COLO829 (cell line): ENCODE measurements around the gene RPL37.
"Not testable (repeated sequence)": the region's sequence is repeated elsewhere in the genome, so short reads cannot be mapped to it uniquely, and the experiment has no call there.

Source experiments
- DNase-seq: peaks from one replicate; pipeline ENCODE4 v3.0.0; 2012; ENCODE audit warnings: low spot score

The RPL37 gene

GRCh38 chr5:40834849-40835787 lies at the start of gene RPL37:
Gene RPL37 (minus strand): TSS chr5:40835222. CDS start chr5:40835185, 37 bp downstream.
- DNase-seq: peak; percentile 88

- DNase-seq: not testable (repeated sequence)
Measured at GRCh38 chr5:40883051-40883450, 48.0 kb upstream of the RPL37 start.

DNA sequence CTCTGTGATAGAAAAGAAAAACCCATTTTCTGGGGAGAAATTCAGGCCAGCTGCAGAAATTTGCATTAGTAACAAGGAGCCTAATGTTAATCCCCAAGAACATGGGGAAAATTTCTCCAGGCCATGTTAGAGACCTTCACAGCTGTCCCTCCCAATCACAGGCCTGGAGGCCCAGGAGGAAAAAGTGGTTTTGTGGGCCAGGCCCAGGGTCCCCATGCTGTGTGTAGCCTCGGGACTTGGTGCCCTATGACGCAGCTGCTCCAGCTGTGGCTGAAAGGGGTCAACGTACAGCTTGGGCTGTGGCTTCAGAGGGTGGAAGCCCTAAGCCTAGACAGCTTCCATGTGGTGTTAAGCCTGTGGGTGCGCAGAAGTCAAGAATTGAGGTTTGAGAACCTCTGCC lies 47.3 kb upstream of the RPL37 start:
- no peak for DNase-seq

GRCh38 chr5:40879163-40879942 lies 44.3 kb upstream of the RPL37 start:
- DNase-seq: peak; percentile 14

- no peak for DNase-seq
Measured at GRCh38 chr5:40877371-40877988, 42.5 kb upstream of the RPL37 start.

DNA sequence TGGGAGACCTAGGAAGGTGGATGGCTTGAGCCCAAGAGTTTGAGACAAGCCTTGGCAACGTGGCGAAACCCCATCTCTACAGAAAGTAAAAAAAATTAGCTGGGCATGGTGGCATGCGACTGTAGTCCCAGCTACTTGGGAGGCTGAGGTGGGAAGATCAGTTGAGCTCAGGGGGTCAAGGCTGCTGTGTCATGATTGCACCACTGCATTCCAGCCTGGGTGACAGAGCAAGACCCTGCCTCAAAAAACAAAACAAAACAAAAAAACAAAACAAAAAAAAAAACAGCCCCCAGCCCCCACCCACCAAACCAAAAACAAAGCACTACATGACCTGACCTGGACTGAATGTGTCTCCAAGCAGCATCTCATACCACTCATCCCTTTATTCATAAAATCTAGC lies 40.9 kb upstream of the RPL37 start:
- no peak for DNase-seq

GRCh38 chr5:40873286-40873880 lies 38.4 kb upstream of the RPL37 start:
- no peak for DNase-seq

- DNase-seq: not testable (repeated sequence)
Measured at GRCh38 chr5:40872253-40872652, 37.2 kb upstream of the RPL37 start.

GRCh38 chr5:40871177-40871576 lies 36.2 kb upstream of the RPL37 start:
- no peak for DNase-seq

DNA sequence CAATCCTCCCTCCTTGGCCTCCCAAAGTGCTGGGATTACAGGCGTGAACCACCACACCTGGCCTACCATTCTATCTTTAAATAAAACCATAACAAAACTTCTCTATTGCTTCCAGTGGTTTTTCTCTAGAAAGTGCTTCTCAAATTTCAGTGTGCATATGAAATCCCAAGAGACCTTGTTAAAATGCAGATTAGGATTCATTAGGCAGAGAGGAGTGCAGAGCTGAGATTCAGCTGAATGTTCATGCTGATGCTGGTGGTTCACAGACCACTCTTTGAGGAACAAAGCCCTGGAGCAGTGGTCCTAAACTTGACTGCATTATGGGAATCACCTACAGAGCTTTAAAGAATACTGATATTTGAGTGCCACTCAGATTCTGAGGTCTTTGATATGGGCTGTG lies 34.4 kb upstream of the RPL37 start:
- no peak for DNase-seq

DNA sequence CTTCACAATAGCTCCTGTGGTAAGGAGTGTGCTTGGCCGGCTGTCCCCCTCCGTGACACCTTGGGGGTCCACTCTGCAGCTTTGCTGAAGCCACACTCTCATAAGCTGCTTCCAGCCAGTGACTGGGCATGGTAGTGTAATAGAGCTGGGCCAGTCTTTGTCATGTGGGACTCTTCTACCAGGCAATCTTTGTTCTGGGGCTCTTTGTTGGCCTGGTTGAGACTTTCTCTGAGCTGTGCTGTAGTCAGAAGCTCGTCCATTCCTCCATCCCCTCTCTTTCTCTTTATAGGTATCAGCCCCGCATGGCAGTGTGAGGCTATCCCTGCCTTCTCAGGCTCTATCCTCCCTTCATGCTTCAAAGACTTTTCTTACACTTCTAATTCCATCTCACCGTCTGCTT lies 31.8 kb upstream of the RPL37 start:
- no peak for DNase-seq

DNA sequence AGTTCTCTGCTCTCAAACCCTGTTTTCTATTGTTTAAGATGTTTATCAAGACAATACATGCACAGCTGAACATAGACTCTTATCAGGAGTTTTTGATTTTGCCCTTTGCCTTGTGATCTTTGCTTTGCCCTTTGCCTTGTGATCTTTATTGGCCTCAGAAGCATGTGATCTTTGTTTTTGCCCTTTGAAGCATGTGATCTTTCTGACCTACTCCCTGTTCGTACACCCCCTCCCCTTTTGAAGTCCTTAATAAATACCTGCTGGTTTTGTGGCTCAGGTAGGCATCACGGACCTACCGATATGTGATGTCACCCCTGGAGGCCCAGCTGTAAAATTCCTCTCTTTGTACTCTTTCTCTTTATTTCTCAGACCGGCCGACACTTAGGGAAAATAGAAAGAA lies 30.0 kb upstream of the RPL37 start:
- DNase-seq: not testable (repeated sequence)

DNA sequence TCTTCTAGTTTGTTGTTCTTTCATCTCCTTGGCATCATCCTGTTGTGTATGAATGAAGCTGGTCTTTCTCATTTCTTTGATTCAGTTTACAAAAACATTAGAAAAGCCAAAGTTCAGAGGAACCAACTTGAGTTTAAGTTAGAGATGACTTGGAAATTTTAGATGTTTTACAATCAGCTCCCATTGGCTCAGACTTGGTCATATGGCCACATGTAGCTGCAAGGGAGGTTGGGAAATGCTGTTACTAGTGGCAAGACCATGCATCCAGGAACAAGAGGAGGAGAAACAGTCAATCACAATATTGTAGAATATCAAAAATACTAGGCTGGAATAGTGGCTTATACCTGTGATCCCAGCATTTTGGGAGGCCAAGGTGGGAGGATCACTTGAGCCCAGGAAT lies 25.7 kb upstream of the RPL37 start:
- DNase-seq: no peak

DNA sequence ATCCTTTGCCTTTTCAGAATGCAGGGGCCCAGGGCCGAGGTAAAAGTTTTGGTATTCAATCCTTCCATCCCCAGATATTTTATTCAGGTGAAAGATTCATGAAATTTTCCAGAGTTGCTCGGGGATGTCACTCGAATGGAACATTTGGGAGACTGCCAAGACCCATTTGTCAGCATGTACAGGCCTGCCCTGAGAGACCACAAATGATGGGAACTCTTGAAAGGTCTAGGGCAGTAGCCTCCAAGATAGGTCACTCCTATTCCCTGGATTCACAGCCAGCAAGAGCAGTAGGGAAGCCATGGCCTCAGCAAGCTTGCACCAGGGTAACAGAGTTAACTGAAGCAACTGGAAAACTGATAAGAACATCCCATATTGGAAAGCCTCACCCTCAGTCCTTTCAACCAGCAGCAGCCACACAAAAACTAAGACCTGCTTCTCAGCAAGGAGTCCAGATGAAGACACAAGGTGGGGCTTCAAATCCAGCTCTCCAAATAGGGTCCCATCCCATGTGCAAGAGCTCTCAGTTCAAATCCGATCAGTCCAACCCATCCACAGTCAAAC lies 18.7 kb upstream of the RPL37 start:
- DNase-seq: no peak

DNA sequence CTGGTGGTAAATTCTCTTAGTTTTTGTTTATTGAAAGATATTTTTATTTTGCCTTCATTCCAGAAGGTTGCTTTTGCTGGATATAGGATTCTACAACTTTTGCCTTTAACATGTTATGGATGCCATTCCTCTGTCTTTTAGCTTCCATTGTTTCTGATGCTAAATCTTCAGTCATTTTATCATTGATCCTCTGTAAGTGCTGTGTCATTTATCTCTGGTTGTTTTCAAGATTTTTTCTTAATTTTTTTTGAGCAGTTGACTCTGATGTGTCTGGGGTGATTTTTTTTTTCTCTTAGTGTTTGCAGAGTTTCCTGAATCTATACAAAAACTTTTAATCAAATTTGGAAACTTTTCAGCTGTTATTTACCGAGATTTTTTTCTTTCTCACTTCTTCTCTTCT lies 12.5 kb upstream of the RPL37 start:
- no peak for DNase-seq

- no peak for DNase-seq
Measured at GRCh38 chr5:40846371-40846770, 11.3 kb upstream of the RPL37 start.

GRCh38 chr5:40844565-40844964 lies 9.5 kb upstream of the RPL37 start:
- no peak for DNase-seq

GRCh38 chr5:40842351-40842750 lies 7.3 kb upstream of the RPL37 start:
- no peak for DNase-seq

GRCh38 chr5:40841068-40841805 lies 6.2 kb upstream of the RPL37 start, which contains the start of gene CARD6:
Gene CARD6 (plus strand): TSS chr5:40841367. CDS start chr5:40841383, 16 bp downstream.
- no peak for DNase-seq

DNA sequence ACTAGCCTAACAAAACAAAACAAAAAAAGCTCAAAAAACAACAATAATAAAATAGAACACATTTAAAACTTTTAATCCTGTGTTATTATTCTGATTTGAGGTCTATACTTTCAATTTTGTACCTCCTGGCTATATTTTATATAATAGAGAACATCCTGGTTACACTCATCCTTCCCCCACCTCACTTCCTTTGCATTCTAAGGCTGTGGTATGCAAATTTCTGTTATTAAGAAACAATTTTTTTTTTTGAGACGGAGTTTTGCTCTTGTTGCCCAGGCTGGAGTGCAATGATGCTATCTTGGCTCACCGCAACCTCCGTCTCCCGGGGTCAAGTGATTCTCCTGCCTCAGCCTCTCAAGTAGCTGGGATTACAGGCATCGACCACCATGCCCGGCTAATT lies 3.1 kb upstream of the RPL37 start:
- no peak for DNase-seq

DNA sequence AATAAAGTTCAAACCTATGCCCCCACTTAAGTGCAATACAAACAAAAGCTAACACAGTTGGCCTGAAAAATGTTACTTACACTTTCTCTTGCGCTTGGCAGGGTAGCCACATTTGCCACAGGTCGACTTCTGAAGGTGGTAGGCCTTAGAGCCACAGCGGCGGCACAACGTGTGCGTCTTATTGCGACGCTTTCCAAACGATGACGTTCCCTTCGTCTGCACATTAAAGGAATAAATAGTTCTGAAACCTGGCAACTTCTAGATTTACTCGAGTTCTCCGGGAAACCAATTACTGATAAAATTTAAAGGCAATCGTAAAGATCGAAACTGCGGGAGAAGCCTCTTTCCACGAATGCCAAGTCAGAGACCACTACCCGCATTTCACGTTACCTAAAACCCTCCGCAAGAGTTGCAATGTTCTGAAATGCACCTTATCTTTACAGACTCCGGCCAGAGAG lies 602 bp downstream of the RPL37 start:
- no peak for DNase-seq
